ENCODE results near the gene EARS2. TPM values are rescaled to one million over a fixed set of nuclear protein-coding genes. Genes with fewer than 3 reads are reported as not detected.

The EARS2 gene
- total and polyA plus RNA-seq, 9 of the 15 experiments (the other 6 are each of a cell fraction or from before 2014, with no cell fraction given): 17.6 to 58.6 (median 36.3) TPM

- TF ChIP-seq MGA (IDR thresholded peaks at IDR 0.05): no peak
- no peak for TF ChIP-seq ZNF232 (CRISPR knock-in tag; IDR thresholded peaks at IDR 0.05)
- TF ChIP-seq ATF7 (IDR thresholded peaks at IDR 0.05): no peak
- peak; percentile 47; the same call in 1 of the 2 replicates for TF ChIP-seq NKRF (IDR thresholded peaks at IDR 0.05; ENCODE audit: borderline replicate concordance)
- no peak for TF ChIP-seq E2F8 (IDR thresholded peaks at IDR 0.05; ENCODE audit: low read depth, partially characterized antibody)
- TF ChIP-seq JUND (IDR thresholded peaks at IDR 0.05; ENCODE audit: borderline replicate concordance, low read depth, low read length): no peak
- TF ChIP-seq JUND (tag; IDR thresholded peaks at IDR 0.05; ENCODE audit: borderline replicate concordance, low read depth, low read length): no peak
- no peak for TF ChIP-seq ZNF79 (CRISPR knock-in tag; IDR thresholded peaks at IDR 0.05; ENCODE audit: low read depth)
- TF ChIP-seq GABPB2 (CRISPR knock-in tag; conservative IDR thresholded peaks at IDR 0.05): no peak
- no peak for TF ChIP-seq BDP1 (IDR thresholded peaks at IDR 0.05; ENCODE audit: insufficient read depth, insufficient read length)
- TF ChIP-seq CBFB (CRISPR knock-in tag; IDR thresholded peaks at IDR 0.05): no peak
Measured at GRCh38 chr16:23508589-23509440, 48.3 kb downstream of the EARS2 start (continued).
